ENCODE results near the gene ZFP36L2. TPM values are rescaled to one million over a fixed set of nuclear protein-coding genes. Genes with fewer than 3 reads are reported as not detected.

Gene ZFP36L2
- total RNA-seq, 1 donor from 2014 or later, result 206 TPM

DNA sequence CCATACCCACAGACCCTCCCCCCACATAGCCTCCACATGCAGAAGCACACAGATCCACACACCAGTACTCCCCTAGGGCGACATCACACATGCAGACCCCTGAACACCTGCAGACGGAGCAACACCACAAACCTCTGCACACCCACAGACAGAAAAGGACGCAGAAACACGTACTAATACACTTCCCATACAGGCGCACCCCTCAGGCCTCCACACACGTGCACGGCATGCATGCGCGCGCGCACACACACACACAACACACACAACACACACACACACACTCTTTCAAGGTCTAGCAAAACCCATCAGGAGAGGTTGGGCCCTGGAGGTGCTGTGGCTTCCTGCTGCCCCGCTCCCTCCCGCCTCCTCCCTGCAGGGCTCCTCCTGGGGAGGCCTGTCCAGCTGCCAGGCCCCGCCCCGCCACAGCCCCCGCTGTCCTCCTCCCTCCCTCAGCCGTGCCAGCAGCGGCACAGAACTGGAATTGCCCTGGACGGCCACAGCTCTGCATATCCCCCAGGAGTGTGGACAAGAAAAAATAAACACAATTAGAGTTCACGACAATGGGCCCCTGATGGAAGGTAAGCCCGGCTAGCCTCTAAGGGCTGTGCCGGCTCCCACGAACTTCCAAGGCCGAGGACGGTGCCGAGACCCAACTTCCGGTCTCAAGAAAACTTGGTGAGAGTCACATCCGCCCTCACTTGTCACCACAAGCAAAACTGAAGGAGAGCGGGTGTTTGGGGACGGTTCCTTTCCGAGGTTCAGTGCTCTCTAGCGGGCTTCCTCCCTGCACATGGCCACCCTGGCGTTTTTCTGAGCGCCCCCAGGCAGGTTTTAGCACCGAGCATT is 6.8 kb downstream of the ZFP36L2 start:
- Histone ChIP-seq H3K4me1 (peaks cover 45% of the 10 kb centered on the region), H3K27me3 (no peaks in the 10 kb centered on the region), H3K9me3 (no peaks in the 10 kb centered on the region), H3K36me3 (peaks cover 0 to 26% of the 10 kb centered on the region in 2 donors), H3K4me3 (peak overlapping the region; percentile 97 to 99), H3K27ac (peak overlapping the region; percentile 99)
- intact Hi-C loops (cut with DNase I), result loop anchor here (2.0 to 10.0 kb wide), 3 partner anchors 245 to 758 kb away; no protein-coding TSS in a partner anchor
- TF ChIP-seq, protein P1, sequence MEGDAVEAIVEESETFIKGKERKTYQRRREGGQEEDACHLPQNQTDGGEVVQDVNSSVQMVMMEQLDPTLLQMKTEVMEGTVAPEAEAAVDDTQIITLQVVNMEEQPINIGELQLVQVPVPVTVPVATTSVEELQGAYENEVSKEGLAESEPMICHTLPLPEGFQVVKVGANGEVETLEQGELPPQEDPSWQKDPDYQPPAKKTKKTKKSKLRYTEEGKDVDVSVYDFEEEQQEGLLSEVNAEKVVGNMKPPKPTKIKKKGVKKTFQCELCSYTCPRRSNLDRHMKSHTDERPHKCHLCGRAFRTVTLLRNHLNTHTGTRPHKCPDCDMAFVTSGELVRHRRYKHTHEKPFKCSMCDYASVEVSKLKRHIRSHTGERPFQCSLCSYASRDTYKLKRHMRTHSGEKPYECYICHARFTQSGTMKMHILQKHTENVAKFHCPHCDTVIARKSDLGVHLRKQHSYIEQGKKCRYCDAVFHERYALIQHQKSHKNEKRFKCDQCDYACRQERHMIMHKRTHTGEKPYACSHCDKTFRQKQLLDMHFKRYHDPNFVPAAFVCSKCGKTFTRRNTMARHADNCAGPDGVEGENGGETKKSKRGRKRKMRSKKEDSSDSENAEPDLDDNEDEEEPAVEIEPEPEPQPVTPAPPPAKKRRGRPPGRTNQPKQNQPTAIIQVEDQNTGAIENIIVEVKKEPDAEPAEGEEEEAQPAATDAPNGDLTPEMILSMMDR (IDR thresholded peaks at IDR 0.05), result no peak
- TF ChIP-seq POLR2AphosphoS5 (IDR thresholded peaks at IDR 0.05; ENCODE audit: insufficient read depth in 1 of 2, low read depth in 1 of 2) (peak; percentile 13 to 85), POLR2A (IDR thresholded peaks at IDR 0.05) (peak in 1 of 2 donors; percentile 5)
- peak in 1 of 2 donors; percentile 94 for DNase-seq (ENCODE audit: extremely low spot score in 2 of 2)

DNA sequence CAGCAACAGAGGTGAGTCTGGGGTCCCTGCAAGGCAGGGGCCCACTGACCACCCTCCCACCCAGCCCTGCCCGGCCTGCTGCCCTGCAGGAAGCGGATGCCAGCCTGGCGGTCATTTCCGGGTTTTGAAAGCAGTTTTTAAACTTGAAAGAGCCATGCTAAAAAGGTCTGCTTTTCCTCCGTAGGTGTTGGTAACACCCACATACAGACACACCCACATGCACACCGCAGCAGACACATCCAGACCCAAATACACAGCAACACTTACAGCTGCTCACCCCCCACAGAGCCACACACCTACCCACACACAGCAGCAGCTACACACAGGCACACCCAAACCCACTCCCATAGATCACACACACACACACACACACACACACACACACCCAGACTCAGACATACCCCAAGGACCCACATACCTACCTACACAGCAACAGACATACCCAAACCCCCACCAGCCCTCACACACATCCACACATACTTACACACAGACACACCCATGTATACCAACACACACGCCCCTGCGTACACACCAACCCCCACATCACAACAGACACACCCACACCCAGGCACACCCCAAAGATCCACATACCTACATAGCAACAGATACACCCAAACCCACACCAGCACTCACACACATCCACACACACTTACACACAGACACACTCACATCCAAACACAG is 7.6 kb downstream of the ZFP36L2 start:
- peak overlapping the region; percentile 97 to 99 for H3K4me3 ChIP-seq
- peak in 1 of 2 donors; percentile 94 for DNase-seq (ENCODE audit: extremely low spot score in 2 of 2)
- intact Hi-C loops (cut with DNase I), result loop anchor here (5.0 kb wide), 1 partner anchor 758 kb away; no protein-coding TSS in a partner anchor
- TF ChIP-seq, protein P1 (IDR thresholded peaks at IDR 0.05), result no peak
- peak in 1 of 2 donors; percentile 66 for TF ChIP-seq POLR2AphosphoS5 (IDR thresholded peaks at IDR 0.05; ENCODE audit: insufficient read depth in 1 of 2, low read depth in 1 of 2)
- H3K27ac ChIP-seq, result peak overlapping the region; percentile 99
- no peaks in the 10 kb centered on the region for H3K27me3 ChIP-seq
- H3K4me1 ChIP-seq, result peaks cover 45% of the 10 kb centered on the region
- H3K9me3 ChIP-seq, result no peaks in the 10 kb centered on the region
- H3K36me3 ChIP-seq, result peaks cover 0 to 19% of the 10 kb centered on the region in 2 donors

DNA sequence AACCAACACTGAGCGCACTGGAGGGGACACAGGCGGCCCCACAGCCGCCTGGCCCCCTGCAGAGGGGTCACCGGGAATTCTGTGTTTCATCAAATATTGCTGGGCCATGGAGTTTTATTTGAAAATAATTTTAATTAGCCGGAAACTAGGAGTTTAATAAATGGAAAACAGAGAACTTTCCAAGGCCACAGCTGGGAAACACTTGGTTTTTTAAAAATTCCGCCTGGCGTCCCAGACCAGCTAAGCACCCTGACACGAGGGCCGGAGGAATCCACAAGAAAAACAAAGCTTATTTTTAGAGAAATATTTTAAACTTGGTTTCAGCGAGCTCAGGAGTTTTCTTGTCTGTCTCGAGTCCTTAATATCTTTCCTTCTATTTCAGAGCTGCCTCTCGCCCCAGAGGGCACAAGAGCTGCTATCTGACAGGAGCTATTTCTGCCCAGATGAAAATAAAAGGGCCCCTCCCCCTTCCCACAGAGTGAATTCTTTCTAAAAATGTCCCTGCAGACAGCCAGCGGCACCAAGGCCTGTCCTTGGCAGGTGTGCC is 8.2 kb downstream of the ZFP36L2 start:
- intact Hi-C loops (cut with DNase I), result loop anchor here (5.0 kb wide), 1 partner anchor 759 kb away; no protein-coding TSS in a partner anchor
- Histone ChIP-seq H3K36me3 (peaks cover 0 to 13% of the 10 kb centered on the region in 2 donors), H3K4me1 (peaks cover 45% of the 10 kb centered on the region), H3K9me3 (no peaks in the 10 kb centered on the region), H3K27me3 (no peaks in the 10 kb centered on the region), H3K4me3 (peak overlapping the region in 1 of 2 donors; percentile 97), H3K27ac (peak overlapping the region; percentile 99)
- no peak for DNase-seq (ENCODE audit: extremely low spot score in 2 of 2)
- no peak for TF ChIP-seq POLR2A (IDR thresholded peaks at IDR 0.05)
- TF ChIP-seq POLR2AphosphoS5 (IDR thresholded peaks at IDR 0.05; ENCODE audit: insufficient read depth in 1 of 2, low read depth in 1 of 2), result peak in 1 of 2 donors; percentile 23

DNA sequence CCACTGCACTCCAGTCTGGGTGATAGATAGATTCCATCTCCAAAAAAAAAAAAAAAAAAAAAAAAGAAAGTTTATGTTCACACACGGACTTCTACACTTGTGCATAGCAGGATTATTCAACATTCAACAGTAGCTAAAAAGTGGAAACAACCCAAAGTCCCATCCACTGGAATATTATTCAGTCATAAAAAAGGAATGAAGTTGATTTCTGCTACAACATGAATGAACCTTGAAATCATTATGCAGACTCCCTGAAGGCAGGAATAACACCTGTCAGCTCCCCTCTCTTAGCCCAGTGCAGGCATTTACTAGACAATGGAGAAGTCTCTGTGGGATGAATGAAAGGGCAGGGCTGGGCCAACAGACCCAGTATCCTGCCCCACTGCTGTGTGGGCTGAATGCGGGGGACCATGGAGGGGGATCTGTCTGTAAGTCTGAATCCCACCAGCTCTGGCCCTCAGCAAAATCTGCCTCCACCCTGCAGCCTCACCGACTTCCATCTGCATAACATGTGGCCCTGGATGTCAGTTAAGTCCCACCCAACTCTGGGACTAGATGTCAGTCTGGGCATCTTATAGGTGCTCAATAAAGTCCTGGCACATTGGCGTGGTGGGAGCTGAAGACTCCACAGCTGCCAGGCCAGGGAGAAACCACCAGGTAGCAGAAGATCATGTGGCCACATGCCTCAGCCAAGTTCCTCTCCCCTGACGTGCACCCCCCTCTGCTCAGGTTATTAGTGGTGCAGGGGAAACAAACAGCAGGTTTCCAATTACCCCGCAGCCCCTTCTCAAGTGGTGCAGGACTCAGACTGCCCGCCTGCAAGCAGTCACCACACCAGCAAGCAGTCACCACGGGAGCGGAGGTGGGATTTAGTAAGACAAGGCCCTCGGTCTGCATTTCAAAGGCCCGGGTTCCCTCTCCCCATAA is 8.9 kb downstream of the ZFP36L2 start:
- intact Hi-C loops (cut with DNase I), result loop anchor here (5.0 kb wide), 1 partner anchor 760 kb away; no protein-coding TSS in a partner anchor
- Histone ChIP-seq H3K27ac (peak overlapping the region; percentile 99), H3K4me3 (no peak overlapping the region), H3K27me3 (no peaks in the 10 kb centered on the region), H3K36me3 (peaks cover 0 to 5% of the 10 kb centered on the region in 2 donors), H3K4me1 (peaks cover 45% of the 10 kb centered on the region), H3K9me3 (no peaks in the 10 kb centered on the region)
- TF ChIP-seq POLR2A (IDR thresholded peaks at IDR 0.05), result no peak
- TF ChIP-seq, protein P1 (IDR thresholded peaks at IDR 0.05), result no peak
- no peak for DNase-seq (ENCODE audit: extremely low spot score in 2 of 2)

All from vagina (tissue), 2 donors.